A549 (cell line): ENCODE data around the gene ALDH5A1. TPM values are rescaled to one million over a fixed set of nuclear protein-coding genes. Genes with fewer than 3 reads are reported as not detected.

ENCODE experiments used
- ATAC-seq, 2 experiments: fragments of 200-7000 bp in 1 of 2; fragments of >200 bp in 1 of 2; cut with Nextera tagmentation in 1 of 2; cut with Tn5 transposase in 1 of 2; 3 replicates each; pipeline versions ENCODE4 v1.8.0 to v1.9.1; 2018 to 2020; ENCODE audit warnings: mild to moderate bottlenecking in 1 of 2, moderate library complexity in 1 of 2
- CTCF ChIA-PET: fragments of 300-600 bp; sonication (Branson Sonifier 250); formaldehyde crosslinking; extraction: SDS; loops from one replicate; lab custom pipeline; 2021; ENCODE audit warnings: antibody characterized with exemption, inconsistent platforms; lab: Yijun Ruan, JAX
- POLR2A ChIA-PET: fragments of 350-600 bp; formaldehyde crosslinking; extraction: SDS; loops from one replicate; lab custom pipeline; 2021; ENCODE audit warnings: antibody characterized with exemption, inconsistent platforms; lab: Yijun Ruan, JAX
- DNase-seq, 2 experiments: peaks; one replicate each; pipeline versions ENCODE4 v3.0.0 to v3.0.0-alpha.2; 2011 to 2016; ENCODE audit warnings: low read depth in 1 of 2, low spot score in 1 of 2
- FAIRE-seq: peaks from 2 replicates; lab custom pipeline; 2011; peaks lifted over from hg19 to GRCh38; lab: Jason Lieb, UNC
- H3K27ac ChIP-seq, 2 experiments: fragments of >200 bp; sonication (Bioruptor Twin); formaldehyde crosslinking; 3 replicates each; pipeline ENCODE4 v1.5.1; 2016 to 2017
- H3K4me1 ChIP-seq: fragments of >200 bp; sonication (Bioruptor Twin); formaldehyde crosslinking; 3 replicates; pipeline ENCODE4 v1.6.1; 2016
- H3K4me2 ChIP-seq: fragments of >200 bp; sonication (Bioruptor Twin); formaldehyde crosslinking; 3 replicates; pipeline ENCODE4 v1.6.1; 2016
- H3K4me3 ChIP-seq: fragments of >200 bp; sonication (Bioruptor Twin); formaldehyde crosslinking; 3 replicates; pipeline ENCODE4 v1.5.1; 2016
- H3K9me3 ChIP-seq: fragments of >200 bp; sonication (Bioruptor Twin); formaldehyde crosslinking; 3 replicates; pipeline ENCODE4 v1.6.1; 2016
- BHLHE40 ChIP-seq: IDR thresholded peaks from 2 replicates; pipeline ENCODE4 v1.6.1; 2012; ENCODE audit warnings: low read depth, low read length, inconsistent platforms
- CEBPB ChIP-seq, 2 experiments: fragments of >200 bp in 1 of 2; sonication (Bioruptor Twin) in 1 of 2; formaldehyde crosslinking in 1 of 2; IDR thresholded peaks; 2 replicates each; pipeline ENCODE4 v1.6.1; 2012 to 2016
- E2F6 ChIP-seq: IDR thresholded peaks from 2 replicates; pipeline ENCODE4 v1.6.1; 2012; ENCODE audit warnings: low read depth, borderline replicate concordance
- EP300 ChIP-seq, 2 experiments: fragments of >200 bp; sonication (Bioruptor Twin); formaldehyde crosslinking; IDR thresholded peaks; 2 replicates in 1 of 2; 3 replicates in 1 of 2; pipeline ENCODE4 v1.6.1; 2016 to 2017
- FOSB ChIP-seq: fragments of 250-450 bp; sonication (Bioruptor Pico); IDR thresholded peaks from 2 replicates; pipeline ENCODE4 v1.5.0; 2020; ENCODE audit warnings: mild to moderate bottlenecking, moderate library complexity
- HEYL ChIP-seq: fragments of 250-450 bp; sonication (Bioruptor Pico); IDR thresholded peaks from 2 replicates; pipeline ENCODE4 v1.8.0; 2021; ENCODE audit warnings: mild to moderate bottlenecking, moderate library complexity
- HMGXB4 ChIP-seq: fragments of 250-450 bp; sonication (Bioruptor Pico); IDR thresholded peaks from 2 replicates; pipeline ENCODE4 v1.5.0; 2021; ENCODE audit warnings: mild to moderate bottlenecking, moderate library complexity, borderline replicate concordance
- HOXA7 ChIP-seq: fragments of 250-450 bp; sonication (Bioruptor Pico); IDR thresholded peaks from 2 replicates; pipeline ENCODE4 v1.5.0; 2020; ENCODE audit warnings: mild to moderate bottlenecking, moderate library complexity
- HOXB5 ChIP-seq: fragments of 250-450 bp; sonication (Bioruptor Pico); IDR thresholded peaks from 2 replicates; pipeline ENCODE4 v1.5.0; 2020; ENCODE audit warnings: mild to moderate bottlenecking, moderate library complexity
- JUNB ChIP-seq: fragments of >200 bp; sonication (Bioruptor Twin); formaldehyde crosslinking; IDR thresholded peaks from 2 replicates; pipeline ENCODE4 v1.6.1; 2016
- KDM5A ChIP-seq: fragments of 200-600 bp; sonication (generic); IDR thresholded peaks from 2 replicates; pipeline ENCODE4 v1.6.1; 2016; ENCODE audit warnings: antibody characterized with exemption, mild to moderate bottlenecking
- MAFK ChIP-seq: fragments of 450-650 bp; IDR thresholded peaks from 2 replicates; pipeline ENCODE4 v1.6.1; 2014; ENCODE audit not compliant: partially characterized antibody
- MAZ ChIP-seq: fragments of 150-350 bp; IDR thresholded peaks from 2 replicates; pipeline ENCODE4 v1.6.1; 2014; ENCODE audit warnings: antibody characterized with exemption, low read depth, low read length, borderline replicate concordance
- MYC ChIP-seq: IDR thresholded peaks from 2 replicates; pipeline ENCODE4 v1.6.1; 2012; ENCODE audit warnings: mild to moderate bottlenecking, inconsistent platforms, low read length, improper control_type of control experiment, borderline replicate concordance
- NR3C1 ChIP-seq: fragments of >200 bp; sonication (Bioruptor Twin); formaldehyde crosslinking; IDR thresholded peaks from 3 replicates; pipeline ENCODE4 v1.6.1; 2017
- PBX3 ChIP-seq: IDR thresholded peaks from 2 replicates; pipeline ENCODE4 v1.6.1; 2012
- PHF8 ChIP-seq: fragments of 200-600 bp; sonication (generic); IDR thresholded peaks from 2 replicates; pipeline ENCODE4 v1.6.1; 2016; ENCODE audit warnings: low read depth, mild to moderate bottlenecking, antibody characterized with exemption, moderate library complexity, borderline replicate concordance
- RAD21 ChIP-seq, 2 experiments: fragments of >200 bp in 1 of 2; sonication (Bioruptor Twin) in 1 of 2; formaldehyde crosslinking in 1 of 2; IDR thresholded peaks in 1 of 2; conservative IDR thresholded peaks in 1 of 2; 2 replicates in 1 of 2; 3 replicates in 1 of 2; pipeline ENCODE4 v1.6.1; 2012 to 2018; ENCODE audit warnings: inconsistent platforms in 1 of 2
- RCOR1 ChIP-seq: fragments of 150-350 bp; IDR thresholded peaks from 2 replicates; pipeline ENCODE4 v1.6.1; 2014; ENCODE audit warnings: antibody characterized with exemption, low read length, low read depth
- RNF2 ChIP-seq: fragments of 200-600 bp; sonication (generic); IDR thresholded peaks from 2 replicates; pipeline ENCODE4 v1.6.1; 2016; ENCODE audit warnings: low read depth, mild to moderate bottlenecking, antibody characterized with exemption, moderate library complexity, borderline replicate concordance
- SMC3 ChIP-seq: fragments of >200 bp; sonication (Bioruptor Twin); formaldehyde crosslinking; IDR thresholded peaks from 3 replicates; pipeline ENCODE4 v1.6.1; 2018; ENCODE audit warnings: inconsistent platforms
- TP53 ChIP-seq: fragments of 250-450 bp; sonication (Bioruptor Pico); IDR thresholded peaks from 2 replicates; pipeline ENCODE4 v1.5.0; 2021; ENCODE audit warnings: mild to moderate bottlenecking, moderate library complexity
- USF2 ChIP-seq: fragments of 450-650 bp; IDR thresholded peaks from 2 replicates; pipeline ENCODE4 v1.6.1; 2014; ENCODE audit warnings: antibody characterized with exemption
- ZC3H11A ChIP-seq: fragments of 450-650 bp; IDR thresholded peaks from 2 replicates; pipeline ENCODE4 v1.6.1; 2014; ENCODE audit warnings: antibody characterized with exemption, mild to moderate bottlenecking
- ZFP36 ChIP-seq: fragments of 450-650 bp; IDR thresholded peaks from 2 replicates; pipeline ENCODE4 v1.6.1; 2014; ENCODE audit warnings: borderline replicate concordance; ENCODE audit not compliant: partially characterized antibody
- ZSCAN20 ChIP-seq: fragments of 250-450 bp; sonication (Bioruptor Pico); IDR thresholded peaks from 2 replicates; pipeline ENCODE4 v1.8.0; 2022; ENCODE audit warnings: mild to moderate bottlenecking, moderate library complexity
- WGBS: methylation state at CpG from one replicate; pipeline ENCODE4 v1.1.6; 2017; ENCODE audit errors: missing lambda C conversion rate; 5-methylcytosine and 5-hydroxymethylcytosine counted together
- polyA plus RNA-seq, 4 experiments: library from polyadenylated mRNA; depleted of rRNA in 3 of 4; stranded (reverse); fragments of >200 nt; fragmentation: RNase III in 1 of 4; extraction: RNeasy Plus Mini Kit Qiagen cat#74134 plus additional on column Dnase treatment in 1 of 4; gene quantifications; 2 replicates in 3 of 4; 3 replicates in 1 of 4; pipeline ENCODE4 v1.2.3, GENCODE V29; 2011 to 2017

The ALDH5A1 gene
- polyA plus RNA-seq, 2 of the 4 experiments (the other 2 are of a cell fraction): 6.9 to 10.9 TPM

GRCh38 chr6:24486065-24486464 is 8.7 kb upstream of the ALDH5A1 start:
- H3K4me3 ChIP-seq: no peak overlapping the region
- ChIA-PET POLR2A (no interaction called here), CTCF (interaction anchor here (1.9 kb wide), 1 partner anchor 9 kb away, joined by 4 read pairs; the partner anchor contains the start of gene ALDH5A1)
- ATAC-seq (no peak), DNase-seq (no peak), FAIRE-seq (no peak)
- no peak overlapping the region for H3K27ac ChIP-seq
- H3K4me2 ChIP-seq: no peak overlapping the region
- H3K9me3 ChIP-seq: no peaks in the 10 kb centered on the region
- TF ChIP-seq RAD21 (conservative IDR thresholded peaks at IDR 0.05 in 1 of 2, IDR thresholded peaks at IDR 0.05 in 1 of 2): no peak
- TF ChIP-seq ZSCAN20 (CRISPR knock-in tag): no peak
- no peak for TF ChIP-seq SMC3
- no peak for TF ChIP-seq CEBPB (IDR thresholded peaks at IDR 0.05)
- no peak for TF ChIP-seq ZC3H11A
- no peak for TF ChIP-seq EP300 (IDR thresholded peaks at IDR 0.05)
- TF ChIP-seq JUNB: no peak
- WGBS: 81% methylated on average over 4 of the region's 4 CpGs
- 0 out of 3 replicates have a peak, but pooled peaks cover 7% of the 10 kb centered on the region for H3K4me1 ChIP-seq

- Histone ChIP-seq H3K4me2 (no peak within 1 kb of the TSS), H3K4me1 (peaks cover 13% of the 10 kb centered on the region; the same call in 1 of the 3 replicates), H3K9me3 (no peaks in the 10 kb centered on the region), H3K4me3 (no peak within 1 kb of the TSS)
- 79% methylated on average over 6 of the region's 6 CpGs for WGBS
- CTCF ChIA-PET: no interaction called here
- TF ChIP-seq MAZ (no peak), USF2 (no peak), MAFK (no peak), HEYL (CRISPR knock-in tag) (no peak), HOXA7 (CRISPR knock-in tag) (no peak), ZFP36 (no peak), KDM5A (no peak), RNF2 (no peak), E2F6 (no peak), MYC (no peak), PHF8 (no peak), RCOR1 (no peak), FOSB (CRISPR knock-in tag) (no peak), TP53 (CRISPR knock-in tag) (no peak), HMGXB4 (CRISPR knock-in tag) (no peak), BHLHE40 (no peak), NR3C1 (no peak), HOXB5 (CRISPR knock-in tag) (no peak), PBX3 (no peak)
- TF ChIP-seq, all 56 proteins: peak for 0
- H3K27ac ChIP-seq: no peak within 1 kb of the TSS
- ATAC-seq: no peak
- DNase-seq: no peak
- no peak for FAIRE-seq
- POLR2A ChIA-PET: no interaction called here
Observed at GRCh38 chr6:24489470-24489869, 5.3 kb upstream of the ALDH5A1 start, which contains the start of gene GPLD1. Gene GPLD1 (minus strand): TSS chr6:24489578. CDS start chr6:24489511, 67 bp downstream.
